ENCODE results near the gene MRPS33. TPM values are rescaled to one million over a fixed set of nuclear protein-coding genes. Genes with fewer than 3 reads are reported as not detected.

MRPS33 gene
- total and polyA plus RNA-seq, 2 of the 8 experiments (the other 6 are each of a cell fraction or from before 2014, with no cell fraction given), result 22.9 to 62.6 TPM

DNA sequence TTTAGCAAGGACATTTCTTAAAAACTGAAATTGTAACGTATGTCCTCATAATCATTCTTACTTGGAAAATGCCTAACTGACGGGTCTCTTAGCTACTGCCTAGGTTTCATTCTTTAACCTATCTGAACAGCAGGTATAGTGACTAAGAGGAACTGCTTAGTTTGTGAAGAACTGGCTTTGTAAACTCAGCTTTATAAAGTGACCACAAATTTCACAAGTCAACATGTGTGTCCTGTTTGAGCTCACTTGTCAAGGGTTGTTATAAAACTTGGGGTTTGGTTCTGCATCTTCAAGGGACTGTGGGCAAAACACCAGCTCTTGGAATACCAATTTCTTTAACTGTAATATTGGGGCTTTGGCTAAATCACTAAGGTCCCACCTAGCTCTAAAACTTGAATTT lies 32.2 kb downstream of the MRPS33 start:
- 94% methylated on average over 2 of the region's 2 CpGs; no CpG with 5 or more reads in 1 of the 2 experiments for WGBS, 2 experiments (ENCODE audit: extremely low coverage in 1 of 2, insufficient coverage in 1 of 2, insufficient read length in 1 of 2, insufficient replicate concordance in 2 of 2, low coverage in 1 of 2, low lambda C conversion rate in 2 of 2, missing lambda C conversion rate in 1 of 2)
- H3K18ac ChIP-seq (ENCODE audit: extremely low read depth, low read length), result no peak overlapping the region
- no peaks in the 10 kb centered on the region; the same call in 1 of the 2 replicates for H3K23me2 ChIP-seq (ENCODE audit: low read depth, low read length)
- H4K5ac ChIP-seq (ENCODE audit: insufficient read length, low read depth, low read length), result no peak overlapping the region
- no peak overlapping the region for H3K4ac ChIP-seq (replicated peaks; ENCODE audit: insufficient read length, low read depth, low read length)
- no peak overlapping the region for H3K56ac ChIP-seq (replicated peaks; ENCODE audit: insufficient read length, low read depth, low read length)
- H3K79me1 ChIP-seq (ENCODE audit: low read depth, low read length), result no peaks in the 10 kb centered on the region
- no peak overlapping the region for H3K14ac ChIP-seq (ENCODE audit: insufficient read length)
- no peak overlapping the region for H2BK15ac ChIP-seq (ENCODE audit: low read length)
- H3K9ac ChIP-seq (replicated peaks in 1 of 4; ENCODE audit: extremely low read depth in 1 of 4, low read depth in 3 of 4, low read length in 3 of 4), result no peak overlapping the region
- no peak overlapping the region for H2BK5ac ChIP-seq (ENCODE audit: low read depth, low read length)
- no peaks in the 10 kb centered on the region for H3K4me1 ChIP-seq (replicated peaks in 1 of 4; ENCODE audit: control insufficient read depth in 3 of 4, insufficient read depth in 4 of 4, low read length in 3 of 4)
- no peaks in the 10 kb centered on the region for H3K79me2 ChIP-seq (ENCODE audit: control insufficient read depth in 1 of 2, insufficient read depth in 2 of 2, low read length in 2 of 2)
- no peak overlapping the region for H4K91ac ChIP-seq (replicated peaks; ENCODE audit: insufficient read length, low read length)
- CTCF ChIA-PET (ENCODE audit: partially characterized antibody), result interaction anchor here (0.8 to 4.4 kb wide), 28 partner anchors 9 to 335 kb away, joined by 3 to 36 read pairs (median 6); no protein-coding TSS in a partner anchor
- H3K36me3 ChIP-seq (ENCODE audit: control insufficient read depth in 2 of 4, insufficient read depth in 4 of 4, low read length in 3 of 4), result no peaks in the 10 kb centered on the region
- H2AFZ ChIP-seq (ENCODE audit: low read length), result no peak overlapping the region
- H3K27ac ChIP-seq (ENCODE audit: low read depth, low read length), result no peak overlapping the region
- TF ChIP-seq, protein P1, sequence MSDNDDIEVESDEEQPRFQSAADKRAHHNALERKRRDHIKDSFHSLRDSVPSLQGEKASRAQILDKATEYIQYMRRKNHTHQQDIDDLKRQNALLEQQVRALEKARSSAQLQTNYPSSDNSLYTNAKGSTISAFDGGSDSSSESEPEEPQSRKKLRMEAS (IDR thresholded peaks at IDR 0.05), result no peak
- TF ChIP-seq SUZ12 (IDR thresholded peaks at IDR 0.05; ENCODE audit: low read length) (no peak), GTF2F1 (IDR thresholded peaks at IDR 0.05; ENCODE audit: borderline replicate concordance, low read depth, low read length) (no peak)
- TF ChIP-seq, protein P2, sequence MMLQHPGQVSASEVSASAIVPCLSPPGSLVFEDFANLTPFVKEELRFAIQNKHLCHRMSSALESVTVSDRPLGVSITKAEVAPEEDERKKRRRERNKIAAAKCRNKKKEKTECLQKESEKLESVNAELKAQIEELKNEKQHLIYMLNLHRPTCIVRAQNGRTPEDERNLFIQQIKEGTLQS (IDR thresholded peaks at IDR 0.05; ENCODE audit: insufficient read depth, low read depth, low read length), result no peak
- H3K4me2 ChIP-seq (ENCODE audit: insufficient read depth in 1 of 2, low read depth in 2 of 2, low read length in 2 of 2), result no peak overlapping the region
- POLR2A ChIA-PET (ENCODE audit: partially characterized antibody), result interaction anchor here (0.6 kb wide), 1 partner anchor 252 kb away, joined by 4 read pairs; no protein-coding TSS in a partner anchor
- no peaks in the 10 kb centered on the region for H4K20me1 ChIP-seq (replicated peaks in 1 of 2; ENCODE audit: control insufficient read depth in 1 of 2, insufficient read depth in 2 of 2, low read length in 2 of 2)
- H2BK20ac ChIP-seq (ENCODE audit: low read length), result no peak overlapping the region
- H2AK5ac ChIP-seq (ENCODE audit: low read depth, low read length), result no peak overlapping the region
- FAIRE-seq (no peak), DNase-seq (ENCODE audit: low read depth in 1 of 2, low spot score in 2 of 2) (no peak)
- H2BK12ac ChIP-seq (ENCODE audit: low read depth, low read length), result no peak overlapping the region
- no peak overlapping the region for H3K23ac ChIP-seq (ENCODE audit: insufficient read length)
- no peak overlapping the region for H3K4me3 ChIP-seq (ENCODE audit: extremely low read depth in 1 of 4, insufficient read depth in 2 of 4, low read depth in 3 of 4, low read length in 4 of 4)
- no peak overlapping the region for H4K8ac ChIP-seq (ENCODE audit: extremely low read depth, insufficient read depth, low read length)
- no peaks in the 10 kb centered on the region for H3K9me3 ChIP-seq (ENCODE audit: insufficient read depth in 2 of 2, low read depth in 1 of 2, low read length in 1 of 2)
- no peak overlapping the region for H2BK120ac ChIP-seq (replicated peaks; ENCODE audit: low read depth, low read length)
- H3K27me3 ChIP-seq (replicated peaks in 1 of 4; ENCODE audit: control insufficient read depth in 3 of 4, extremely low read depth in 1 of 4, insufficient read depth in 3 of 4, low read length in 3 of 4), result no peaks in the 10 kb centered on the region

All from H1 (cell line).